Measurements from ENCODE around the gene MITF.

Gene MITF

GRCh38 chr3:69842351-69842750, 103.1 kb downstream of the MITF start:
- no peak for DNase-seq

DNA sequence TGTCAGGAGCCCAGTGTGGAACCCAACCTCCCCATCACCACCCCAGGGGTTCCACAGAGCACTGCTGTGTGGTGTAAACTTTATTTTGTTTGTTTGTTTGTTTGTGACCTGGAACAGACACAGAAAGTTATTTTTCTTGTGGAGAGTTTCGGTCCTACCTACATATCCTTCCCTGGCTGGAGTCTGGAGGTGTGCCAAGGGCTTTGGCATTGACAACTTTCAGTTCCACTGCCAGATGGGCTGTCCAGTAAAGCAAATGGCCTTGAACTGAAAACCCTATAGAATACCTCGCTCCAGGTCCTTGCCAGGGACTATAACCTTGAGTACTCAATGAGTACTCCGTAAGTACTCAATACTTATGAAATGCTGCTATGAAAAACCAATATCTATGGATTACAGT, 103.5 kb downstream of the MITF start:
- no peak for DNase-seq

DNA sequence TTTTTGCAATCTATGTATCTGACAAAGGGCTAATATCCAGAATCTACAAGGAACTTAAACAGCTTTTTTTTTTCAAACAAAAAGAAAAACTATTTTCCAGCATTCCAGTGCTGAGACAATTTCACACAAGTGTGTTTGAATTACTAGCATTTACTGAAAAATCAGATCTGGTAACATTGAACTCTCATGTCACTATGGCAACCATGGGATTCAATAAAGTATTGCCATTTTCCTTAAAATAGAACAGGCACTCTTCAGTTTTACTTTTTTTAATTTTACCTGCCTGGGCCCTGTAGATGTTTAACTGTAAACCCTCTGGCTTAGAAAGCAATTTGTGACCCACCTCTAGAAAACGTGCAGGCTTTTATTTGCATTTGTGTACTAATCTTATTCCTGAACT, 105.4 kb downstream of the MITF start:
- DNase-seq, result no peak

DNA sequence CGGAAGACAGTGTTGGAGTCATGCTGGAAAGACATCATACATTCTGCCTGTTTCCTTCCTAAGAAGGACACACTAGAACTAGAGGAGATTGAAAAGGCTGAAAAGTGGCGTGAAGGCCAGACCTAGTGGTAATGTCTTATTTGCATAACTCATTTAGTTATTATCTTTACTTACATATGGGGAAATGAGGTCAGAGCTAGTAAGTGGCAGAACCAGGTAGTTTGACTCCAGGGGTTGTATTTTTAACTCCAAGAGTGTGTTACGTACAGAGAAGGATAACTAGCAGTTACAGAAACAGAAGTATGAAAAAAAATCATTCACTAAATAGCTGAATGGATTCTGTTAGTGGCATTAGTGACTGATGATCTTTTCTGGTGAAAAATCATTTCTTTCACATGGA, 108.0 kb downstream of the MITF start:
- DNase-seq, result no peak

DNA sequence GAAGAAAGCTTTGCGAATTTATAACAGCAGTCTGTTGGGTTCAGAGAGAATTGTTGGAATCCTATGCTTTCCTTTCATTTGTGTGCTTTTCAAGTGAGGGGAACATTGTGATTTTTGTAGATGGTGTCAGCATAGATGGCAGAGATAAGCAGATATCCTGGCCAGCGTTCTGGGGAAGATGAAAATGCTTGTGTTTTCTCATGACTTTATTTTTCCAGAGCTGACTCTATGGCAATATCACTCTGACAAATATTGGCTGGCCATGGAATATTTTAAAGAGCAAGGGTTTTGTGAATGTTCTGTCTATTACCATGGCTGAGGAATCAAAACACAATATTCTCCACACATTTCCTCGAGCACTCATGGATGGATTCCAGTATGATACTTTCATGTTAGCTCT, 108.8 kb downstream of the MITF start:
- no peak for DNase-seq

DNA sequence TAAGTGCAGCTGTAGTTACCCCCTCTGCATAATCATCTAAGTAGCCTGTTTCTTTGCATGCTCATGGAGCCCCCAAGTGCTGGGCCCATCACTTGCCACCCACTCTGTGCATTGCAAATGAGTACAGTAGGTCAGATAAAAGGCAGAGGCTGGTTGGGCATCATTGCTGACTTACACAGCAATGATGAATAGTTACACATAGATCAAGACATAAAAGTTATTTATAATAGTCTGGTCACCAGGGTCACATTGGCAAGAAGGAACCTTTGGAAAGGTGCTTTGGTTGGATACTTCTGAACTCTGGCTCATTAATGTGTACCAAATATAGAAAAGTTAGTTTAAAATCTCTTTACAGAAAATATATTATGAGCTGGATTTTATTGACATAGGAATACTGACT, 111.6 kb downstream of the MITF start:
- DNase-seq, result no peak

DNA sequence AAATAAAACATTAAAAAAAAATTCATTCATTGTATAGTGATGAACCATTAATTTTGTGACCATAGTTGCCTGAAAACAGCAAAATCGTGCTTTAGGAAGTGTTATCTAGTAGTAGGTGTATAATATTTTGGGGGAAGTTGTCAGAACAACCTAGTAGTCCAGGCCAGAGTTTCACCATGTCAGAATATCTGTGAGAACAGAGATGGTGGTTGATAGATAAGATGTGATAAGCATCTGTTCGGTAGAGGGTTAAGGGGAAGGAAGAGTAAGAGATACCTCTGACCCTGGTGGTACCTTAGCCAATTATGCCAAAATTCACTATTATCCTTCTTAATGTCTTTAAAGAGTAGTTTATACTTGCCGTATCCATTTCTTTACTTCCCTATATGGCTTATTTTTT, 113.8 kb downstream of the MITF start:
- DNase-seq, result no peak

DNA sequence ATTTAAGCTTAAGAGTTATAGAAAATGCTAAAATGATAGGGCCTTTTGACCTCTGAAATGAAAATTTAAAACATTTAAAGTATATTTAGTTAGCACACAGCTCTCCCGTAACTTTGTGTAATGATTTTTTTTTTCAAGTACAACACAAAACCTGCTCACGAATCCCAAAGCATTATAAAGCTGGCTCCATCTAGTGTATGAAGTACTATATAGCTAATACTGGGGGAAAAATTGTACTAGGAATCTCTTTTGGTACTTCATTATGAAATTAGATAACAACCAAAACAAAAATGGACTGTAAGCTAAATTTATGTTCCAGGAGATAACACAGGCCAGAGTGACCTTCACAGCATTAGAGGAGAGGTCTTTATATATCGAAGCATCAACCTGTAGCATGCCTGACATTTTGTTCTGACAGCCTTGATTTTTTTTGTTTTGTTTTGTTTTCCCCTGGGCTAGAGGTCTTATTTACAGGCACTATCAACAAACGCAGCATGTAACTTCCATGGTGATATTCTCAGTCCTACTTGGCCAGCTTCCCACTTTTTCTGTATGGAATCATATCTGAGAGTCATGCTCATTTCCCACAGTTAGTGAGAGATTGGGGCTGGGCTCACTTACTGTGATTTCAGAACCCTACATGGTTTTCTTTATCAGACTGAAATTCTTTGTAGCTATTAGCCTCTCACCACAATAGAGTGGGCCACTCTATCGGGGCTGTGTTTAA, 116.3 kb downstream of the MITF start:
- DNase-seq, result no peak

DNA sequence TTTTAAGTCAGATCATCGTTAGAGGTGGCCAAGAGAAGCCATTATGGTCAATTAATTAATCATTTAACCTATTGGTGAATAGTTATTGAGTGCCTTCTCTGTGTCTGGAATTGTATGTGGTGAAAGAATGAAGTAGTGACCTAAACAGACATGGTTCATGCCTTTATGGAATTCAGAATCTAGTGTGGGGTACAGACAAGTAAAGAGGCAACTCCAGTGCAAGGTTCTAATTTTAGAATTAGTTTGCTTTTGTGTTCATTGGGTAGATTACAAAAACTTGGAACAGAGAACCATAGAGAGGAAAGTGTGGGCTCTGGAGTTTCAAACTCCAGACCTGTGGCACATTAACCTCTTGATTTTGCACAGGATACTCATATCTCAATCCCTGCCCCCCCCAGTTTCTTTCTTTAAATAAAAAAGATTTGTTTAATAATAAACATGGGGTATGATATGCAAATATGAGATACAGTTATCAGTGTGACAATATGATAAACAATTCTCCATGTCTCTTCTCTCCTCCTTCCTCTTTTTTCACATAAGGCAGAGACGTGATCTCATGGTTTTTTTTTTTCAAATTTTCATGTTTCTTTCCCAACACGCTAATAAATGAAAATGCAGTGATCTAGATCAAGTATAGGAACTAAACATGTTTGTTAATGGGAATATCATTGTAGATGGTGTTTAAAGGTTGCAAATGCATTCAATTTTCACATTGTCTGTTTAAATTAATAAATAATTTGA, 117.9 kb downstream of the MITF start:
- no peak for DNase-seq

GRCh38 chr3:69861556-69861955, 122.3 kb downstream of the MITF start:
- no peak for DNase-seq

- DNase-seq, result no peak
Measured at GRCh38 chr3:69864141-69864540, 124.9 kb downstream of the MITF start.

DNA sequence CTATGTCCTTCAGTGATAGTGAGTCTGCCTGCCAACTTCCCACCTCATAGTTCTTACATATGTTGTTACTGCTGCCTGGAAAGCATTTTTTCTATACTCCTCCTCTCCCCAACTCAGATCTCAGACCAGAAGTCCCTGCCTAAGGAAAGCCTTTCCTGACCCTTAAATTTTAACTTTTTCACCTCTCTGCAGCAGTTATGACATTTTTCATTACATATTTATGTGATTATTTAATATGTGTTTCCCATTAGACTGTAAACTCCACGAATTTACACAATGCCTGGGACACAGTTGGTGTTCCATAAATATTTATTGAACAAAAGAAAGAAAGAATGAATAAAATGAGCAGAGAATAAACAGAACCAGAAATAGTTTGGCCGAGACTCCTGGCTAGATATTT, 125.5 kb downstream of the MITF start:
- DNase-seq, result no peak

DNA sequence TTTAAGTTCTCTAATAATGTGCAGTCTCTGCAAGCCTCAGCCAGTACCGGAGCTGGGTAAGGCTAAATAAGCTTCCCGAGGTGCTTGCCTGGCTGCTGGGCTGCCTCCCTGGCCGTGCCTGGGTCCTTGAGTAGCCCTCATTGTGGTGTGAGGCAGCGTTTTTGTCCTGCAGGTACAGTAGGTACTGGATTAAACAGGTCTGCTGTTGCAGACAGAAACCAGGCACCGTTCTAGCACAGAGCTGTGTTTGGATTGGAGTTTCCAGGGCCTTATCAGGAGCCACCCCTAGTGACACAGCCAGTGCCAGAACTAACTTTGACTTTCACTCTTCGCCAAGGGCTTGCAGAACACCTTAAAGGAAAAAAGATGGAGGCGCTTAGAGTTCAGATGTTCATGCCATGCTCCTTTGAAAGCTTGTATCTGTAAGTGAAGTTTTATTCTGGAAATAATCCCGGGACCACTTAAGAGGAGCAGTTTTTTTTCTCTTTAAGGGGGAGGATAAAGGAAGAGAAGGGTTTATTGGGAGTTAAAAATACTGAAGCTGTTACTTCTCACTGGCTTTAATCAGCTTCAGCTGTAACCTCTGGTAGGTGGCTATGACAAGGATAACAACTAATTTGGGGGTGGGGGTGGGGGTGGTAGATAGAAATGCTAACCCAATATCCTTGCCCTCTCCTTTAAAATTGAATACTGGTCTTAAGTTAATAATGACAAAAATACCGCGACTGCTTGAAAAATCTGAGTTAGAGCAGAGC, 126.8 kb downstream of the MITF start:
- no peak for DNase-seq

DNA sequence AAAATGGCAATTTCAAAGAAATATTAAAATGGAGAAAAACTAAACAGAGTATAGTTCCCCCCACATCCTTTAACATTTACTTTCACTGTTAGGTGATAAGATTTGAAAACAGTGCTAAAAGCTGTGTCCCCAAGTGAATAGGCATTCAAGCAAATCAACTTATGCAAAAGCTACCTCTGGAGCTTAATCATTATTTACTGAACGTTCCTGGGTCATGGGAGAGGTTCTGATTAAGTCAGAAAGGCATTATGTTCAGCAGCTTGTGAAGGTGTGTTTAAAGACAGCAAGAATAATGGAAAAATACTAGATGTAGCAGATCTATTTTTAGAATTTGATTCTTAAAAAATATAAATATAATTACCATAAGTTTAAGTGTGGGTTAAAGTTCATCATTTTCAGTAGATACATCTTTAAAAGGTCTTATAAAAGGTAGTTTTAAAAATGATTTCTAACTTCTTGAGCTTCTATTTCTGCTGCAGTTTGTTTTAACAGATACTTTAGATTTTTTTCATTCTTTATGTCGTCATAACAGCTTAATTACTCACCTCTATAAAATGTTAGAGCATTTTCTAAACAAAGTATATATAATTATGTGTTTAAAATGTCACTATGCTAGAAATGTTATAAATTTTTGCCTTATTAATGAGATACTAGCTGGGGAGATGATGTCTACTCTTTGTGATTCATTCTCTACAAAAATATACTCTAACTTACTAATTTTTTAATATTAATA, 127.9 kb downstream of the MITF start:
- no peak for DNase-seq

DNA sequence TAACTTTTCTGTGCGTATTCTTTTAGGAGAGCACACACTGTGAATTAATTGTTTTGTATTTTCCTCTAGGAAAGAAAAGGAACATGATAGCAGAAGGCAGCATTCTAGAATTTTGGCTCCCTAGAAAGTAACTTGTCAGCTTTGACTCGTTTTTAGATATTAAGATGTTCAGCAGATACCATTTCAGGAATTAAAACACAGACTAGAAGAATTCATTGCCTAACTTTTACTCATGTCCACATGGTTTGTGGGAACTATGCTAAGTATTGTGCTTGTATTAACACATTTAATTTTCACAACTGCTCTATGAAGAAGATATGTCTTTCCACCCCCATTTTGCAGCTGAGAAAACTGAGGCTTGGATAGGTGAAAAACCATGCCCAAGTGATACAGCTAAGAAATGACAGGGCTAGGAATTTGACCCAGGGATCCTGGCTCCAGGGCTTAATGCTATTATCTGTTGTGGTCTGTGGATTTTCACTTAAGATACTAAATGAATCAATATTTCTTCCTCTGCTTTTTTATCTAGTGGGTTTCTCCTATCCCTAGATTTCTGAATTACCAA, 128.8 kb downstream of the MITF start:
- DNase-seq, result no peak

- DNase-seq, result no peak
Measured at GRCh38 chr3:69868841-69869420, 129.7 kb downstream of the MITF start.

DNA sequence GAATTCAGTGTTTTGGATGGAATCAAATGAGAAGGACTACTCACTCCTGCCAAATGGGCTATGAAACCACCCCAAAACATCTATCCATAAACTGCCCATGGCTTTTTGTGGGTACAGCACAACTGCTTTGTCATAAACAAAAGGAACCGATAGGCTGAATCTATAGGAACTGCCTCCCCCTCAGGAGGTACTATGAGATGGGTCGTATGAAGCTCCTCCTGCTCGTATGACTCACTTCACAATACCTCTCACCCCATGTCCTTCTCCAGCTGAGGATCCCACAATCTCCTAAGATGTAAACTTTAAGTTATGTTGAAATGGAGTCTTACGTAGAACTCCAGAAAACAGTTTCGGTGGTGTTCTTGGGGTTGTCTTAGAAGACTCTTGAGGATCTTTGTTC, 130.4 kb downstream of the MITF start:
- no peak for DNase-seq

- DNase-seq, result no peak
Measured at GRCh38 chr3:69871251-69871650, 132.0 kb downstream of the MITF start.

DNA sequence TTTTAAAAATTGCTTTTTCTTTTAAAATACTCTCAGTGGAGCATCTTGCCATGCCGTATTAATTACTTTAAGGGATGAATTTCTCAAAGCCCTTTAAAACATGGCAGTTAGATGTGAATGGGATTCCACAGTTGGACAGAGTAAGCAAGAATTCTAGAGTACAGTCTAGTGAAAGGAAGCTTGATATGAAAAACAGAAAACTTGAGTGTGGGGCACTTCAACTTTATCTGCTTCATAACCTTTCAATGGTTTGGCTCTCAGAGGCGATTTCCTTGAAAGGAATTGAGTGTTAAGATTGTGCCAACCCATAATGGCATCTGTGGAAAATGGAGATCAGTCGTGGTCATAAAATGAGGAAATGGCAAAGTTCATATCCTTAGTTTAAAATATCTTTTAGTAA, 132.6 kb downstream of the MITF start:
- no peak for DNase-seq

DNA sequence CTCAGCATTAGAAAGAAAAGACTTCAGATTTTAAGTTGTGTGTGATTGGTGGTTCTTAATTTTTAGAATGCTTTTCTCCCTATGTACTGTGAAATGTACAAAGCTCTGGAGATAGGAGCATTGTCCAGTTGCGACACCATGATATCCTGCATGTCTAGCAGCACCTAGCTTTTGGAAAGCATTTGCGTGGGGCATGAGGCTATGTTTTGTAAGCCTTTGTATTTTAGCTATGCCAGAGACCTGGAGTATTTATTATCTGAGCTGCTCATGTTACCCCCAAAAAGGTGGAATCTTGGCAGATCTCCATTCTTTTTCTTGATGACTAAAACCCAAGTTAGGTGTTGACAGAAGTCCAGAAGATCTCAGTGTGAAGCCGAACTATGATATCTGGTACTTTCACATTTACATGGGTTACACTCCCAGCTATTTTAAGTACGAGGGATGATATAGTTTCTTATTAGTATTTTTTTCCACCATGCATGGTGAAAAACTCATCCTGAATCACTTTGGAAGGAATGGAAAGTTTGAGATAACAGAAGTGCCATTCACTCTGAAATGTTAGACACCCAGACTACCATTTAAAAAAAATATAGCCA, 133.6 kb downstream of the MITF start:
- no peak for DNase-seq

DNA sequence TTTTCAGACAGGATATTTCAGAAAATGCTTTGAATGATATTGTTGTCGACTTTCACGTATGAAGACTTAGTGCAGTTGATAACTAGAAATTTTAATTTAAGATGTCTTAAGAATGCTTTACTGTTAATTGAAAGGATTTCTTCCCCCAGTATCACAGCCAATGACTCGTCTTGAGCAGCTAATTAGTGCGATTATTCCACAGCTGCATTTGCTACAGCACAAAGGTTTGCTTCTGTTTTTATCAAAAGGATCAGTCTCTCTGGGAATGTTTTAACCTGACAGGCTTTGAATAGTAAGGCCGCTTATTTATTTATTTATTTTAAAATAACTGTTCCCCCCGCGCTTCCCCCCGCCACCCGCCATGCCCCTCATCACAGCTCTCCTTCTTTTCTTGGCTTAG, 136.8 kb downstream of the MITF start:
- no peak for DNase-seq

DNA sequence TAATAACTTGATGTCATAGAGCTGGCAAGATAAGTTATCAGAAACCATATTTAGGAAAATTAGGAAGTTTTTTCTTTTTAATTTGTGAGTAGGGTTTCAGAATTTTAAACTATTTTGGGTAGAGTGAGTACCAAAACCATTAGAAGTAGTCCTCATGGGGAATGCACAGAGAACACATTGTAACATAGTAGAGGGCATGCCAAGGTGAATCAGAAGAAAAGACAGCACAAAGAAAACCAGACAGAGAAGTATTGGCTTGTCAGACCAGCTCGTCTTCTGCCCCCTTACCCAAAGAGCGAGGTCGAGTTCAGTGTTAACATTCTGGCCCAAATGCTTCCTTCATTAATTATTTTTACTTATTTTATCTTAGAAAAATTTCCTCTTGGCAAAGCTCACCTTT, 139.0 kb downstream of the MITF start:
- no peak for DNase-seq
